GM18907 (cell line): ENCODE data around the gene CCDC170.
"Not testable (repeated sequence)": the region's sequence is repeated elsewhere in the genome, so short reads cannot be mapped to it uniquely, and the experiment has no call there.

Experiments used
- ATAC-seq: cut with Tn5 transposase; IDR thresholded peaks from one replicate; pipeline ENCODE4 v1.9.1; 2021; ENCODE audit warnings: mild to moderate bottlenecking, moderate library complexity; ENCODE audit not compliant: unreplicated experiment

The CCDC170 gene

DNA sequence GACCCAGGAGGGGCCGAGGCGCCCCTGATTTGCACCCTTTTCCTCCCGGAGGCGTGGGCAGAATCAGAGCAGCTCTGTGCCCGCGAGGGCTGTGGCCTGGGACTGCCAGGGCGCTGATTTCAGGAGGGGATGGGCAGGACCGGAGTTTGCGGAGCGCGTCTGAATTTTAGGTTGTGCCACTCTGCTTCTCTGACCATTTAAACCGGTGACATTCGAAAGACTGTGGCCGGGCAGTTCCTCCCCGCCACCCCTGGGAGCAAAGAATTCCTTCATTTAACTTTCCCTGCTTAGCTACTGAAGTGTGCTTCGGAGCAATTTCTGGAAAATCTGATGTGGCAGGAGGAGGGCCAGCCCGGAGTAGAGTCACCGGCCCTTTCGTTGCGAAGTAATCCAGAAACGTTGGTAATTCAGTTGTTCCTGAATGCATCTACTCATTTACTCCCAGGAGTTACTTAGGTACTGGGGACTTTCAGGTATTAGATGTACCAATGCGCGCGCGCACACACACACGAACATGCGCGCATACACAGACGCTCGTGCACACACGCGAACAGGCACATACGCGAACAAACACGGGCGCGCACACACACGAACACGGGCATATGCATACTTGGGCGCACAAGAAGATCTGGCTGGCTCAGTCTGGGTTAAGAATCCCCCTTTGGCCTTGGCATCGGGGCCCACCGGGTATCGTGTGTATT lies 568 bp downstream of the CCDC170 start:
- ATAC-seq = no peak

DNA sequence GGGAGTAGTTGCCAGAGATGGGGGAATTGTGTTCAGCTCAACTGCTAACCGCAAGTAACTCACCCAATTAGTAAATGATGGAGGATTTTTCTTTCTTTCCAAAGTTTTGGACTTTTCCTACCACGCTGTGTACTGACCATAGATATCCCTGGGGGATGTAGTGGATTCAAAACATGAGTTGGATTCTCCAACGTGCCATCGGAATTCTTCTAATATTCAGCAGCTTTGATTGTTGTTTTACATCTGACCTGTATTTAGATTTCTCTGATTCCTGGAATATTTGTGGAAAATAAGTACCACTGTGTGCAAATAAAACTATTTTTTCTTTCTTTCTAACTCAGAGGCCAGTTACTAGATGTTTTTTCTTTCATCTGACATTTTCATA lies 1.1 kb downstream of the CCDC170 start:
- no peak for ATAC-seq

DNA sequence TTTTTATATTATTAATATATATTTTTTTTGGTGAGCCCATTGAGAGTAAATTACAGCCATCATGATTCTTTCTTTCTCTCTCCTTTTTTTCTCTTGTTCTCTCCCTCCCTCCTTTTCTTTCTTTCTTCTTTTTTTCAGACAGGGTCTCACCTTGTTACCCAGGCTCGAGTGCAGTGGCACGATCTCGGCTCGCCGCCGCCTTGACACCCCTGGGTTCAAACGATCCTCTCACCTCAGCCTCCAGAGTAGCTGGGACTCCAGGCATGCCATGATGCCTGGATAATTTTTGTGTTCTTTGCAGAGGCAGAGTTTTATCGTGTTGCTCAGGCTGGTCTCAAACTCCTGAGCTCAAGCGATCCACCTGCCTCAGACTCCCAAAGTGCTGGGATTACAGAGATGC lies 1.6 kb downstream of the CCDC170 start:
- no peak for ATAC-seq

DNA sequence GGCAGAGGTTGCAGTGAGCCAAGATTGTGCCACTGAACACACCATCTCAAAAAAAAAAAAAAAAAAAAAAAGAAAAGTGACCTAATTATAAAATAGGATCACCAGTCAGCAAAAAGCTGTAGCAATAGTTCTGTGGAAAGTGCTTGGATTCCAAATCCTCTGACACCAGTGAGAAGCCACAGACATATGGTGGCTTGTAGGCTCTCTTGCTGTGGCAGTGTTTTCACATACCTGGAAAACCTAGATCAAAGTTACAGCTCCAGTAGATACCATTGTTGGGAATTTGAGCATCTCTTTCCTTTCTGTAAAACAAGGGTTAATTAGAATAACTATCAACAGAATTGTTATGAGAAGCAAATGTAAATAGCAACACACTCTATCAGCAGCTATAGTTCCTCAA lies 4.1 kb downstream of the CCDC170 start:
- peak; percentile 47 for ATAC-seq

DNA sequence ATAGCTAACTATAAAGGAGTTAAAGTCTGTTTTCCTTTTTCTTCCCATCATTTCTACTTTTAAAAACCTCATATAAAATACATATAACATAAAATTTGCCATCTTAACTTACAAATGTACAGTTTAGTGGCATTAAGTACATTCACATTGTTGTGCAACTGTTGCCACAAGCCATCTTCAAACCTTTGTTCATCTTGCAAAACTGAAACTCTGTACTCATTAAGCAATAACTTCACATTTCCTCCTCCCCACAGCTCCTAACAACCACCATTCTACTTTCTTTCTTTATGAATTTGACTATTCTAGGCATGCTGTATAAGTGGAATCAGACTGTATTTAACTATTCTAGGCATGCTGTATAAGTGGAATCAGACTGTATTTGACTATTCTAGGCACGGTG lies 4.5 kb downstream of the CCDC170 start:
- peak; percentile 89 for ATAC-seq

DNA sequence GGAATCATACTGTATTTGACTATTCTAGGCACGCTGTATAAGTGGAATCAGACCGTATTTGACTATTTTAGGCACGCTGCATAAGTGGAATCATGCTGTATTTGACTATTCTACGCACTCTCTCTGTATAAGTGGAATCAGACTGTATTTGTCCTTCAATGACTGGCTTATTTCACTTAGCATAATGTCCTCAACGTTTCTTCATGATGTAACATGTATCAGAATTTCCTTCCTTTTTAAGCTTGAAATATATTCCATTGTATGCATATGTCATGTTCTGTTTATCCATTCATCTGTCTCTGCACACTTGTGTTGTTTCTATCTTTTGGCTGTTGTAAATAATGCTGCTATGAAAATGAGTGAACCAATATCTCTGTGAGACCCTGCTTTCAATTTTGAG lies 5.7 kb downstream of the CCDC170 start:
- ATAC-seq = no peak

DNA sequence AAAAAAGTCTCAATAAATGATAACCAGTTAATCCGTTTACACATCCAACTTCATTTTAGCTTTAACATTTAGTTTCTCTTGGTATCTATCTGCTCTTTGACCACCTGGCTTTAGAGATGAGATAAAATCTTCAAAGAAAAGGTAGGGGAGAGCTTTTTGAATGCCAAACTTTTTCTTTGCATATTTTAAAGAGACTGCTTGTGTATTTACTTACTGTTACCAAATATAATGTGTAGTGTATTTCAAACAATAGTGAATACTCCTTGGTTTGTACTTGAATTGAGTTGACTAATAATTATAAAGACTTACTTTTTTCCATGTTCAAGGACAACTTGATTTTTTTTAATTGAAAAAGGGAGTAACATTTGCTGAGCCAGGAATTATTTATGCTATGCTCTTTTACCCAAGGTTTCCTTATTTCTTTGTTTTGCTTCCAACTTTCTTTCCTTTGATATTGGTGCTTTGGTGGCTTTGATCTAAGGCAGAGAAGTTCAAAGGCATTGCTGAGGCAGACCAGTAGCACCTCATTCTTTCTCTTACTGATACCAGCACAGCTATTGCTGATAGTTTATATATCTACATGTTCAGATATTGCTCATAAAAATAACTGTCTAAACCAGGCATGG lies 7.8 kb downstream of the CCDC170 start:
- no peak for ATAC-seq

DNA sequence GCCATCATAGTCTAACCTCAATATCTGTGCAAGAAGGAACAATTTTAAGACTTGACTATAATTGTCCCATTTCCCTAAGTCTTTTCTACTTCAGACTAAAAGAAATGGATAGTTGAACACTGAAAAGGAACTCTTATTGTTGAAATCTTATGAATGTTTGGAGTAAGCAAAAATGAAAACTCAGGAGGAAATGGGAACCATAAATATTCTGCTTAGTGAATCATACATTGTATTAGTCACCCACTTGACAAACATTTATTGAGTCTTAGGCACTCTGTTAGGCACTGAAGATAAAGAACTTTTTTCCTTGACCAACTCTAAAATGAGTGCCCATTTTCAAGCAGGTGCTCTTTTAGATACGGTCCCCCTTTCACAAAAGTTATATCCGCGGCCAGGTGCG lies 8.7 kb downstream of the CCDC170 start:
- no peak for ATAC-seq

DNA sequence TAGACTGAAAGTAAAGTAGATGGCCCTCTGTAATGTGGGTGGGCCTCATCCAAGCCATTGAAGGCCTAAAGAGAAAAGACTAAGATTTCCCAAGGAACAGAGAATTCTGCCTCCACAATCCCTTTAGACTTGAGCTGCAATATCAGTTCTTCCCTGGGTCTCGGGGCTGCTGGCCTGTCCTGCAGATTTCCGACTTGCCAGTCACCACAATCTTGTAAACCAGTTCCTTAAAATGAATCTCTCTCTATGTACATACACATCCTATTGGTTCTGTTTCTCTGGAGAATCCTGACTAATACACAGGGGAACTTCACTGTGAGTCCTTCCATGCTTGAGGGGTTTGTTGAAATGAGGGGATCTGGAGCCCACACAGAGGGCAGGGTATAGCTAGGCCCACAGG lies 12.9 kb downstream of the CCDC170 start:
- ATAC-seq = no peak

DNA sequence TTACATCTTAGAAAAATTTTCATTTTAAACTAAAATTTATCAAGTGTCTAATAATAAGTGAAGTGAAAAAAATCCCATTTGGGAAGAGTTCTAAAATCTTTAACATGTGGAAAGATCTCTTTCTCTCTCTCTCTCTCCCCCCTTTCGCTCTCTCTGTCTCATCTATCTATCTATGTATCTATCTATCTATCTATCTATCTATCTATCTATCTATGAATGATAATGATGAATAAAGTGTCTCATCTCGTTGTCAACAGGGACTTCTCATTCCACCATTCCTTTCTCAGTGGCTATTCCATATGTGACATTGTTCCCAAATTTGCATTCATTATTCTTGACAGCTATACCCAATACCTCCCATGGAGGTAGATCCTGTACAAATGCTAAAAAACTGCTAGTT lies 15.2 kb downstream of the CCDC170 start:
- no peak for ATAC-seq

DNA sequence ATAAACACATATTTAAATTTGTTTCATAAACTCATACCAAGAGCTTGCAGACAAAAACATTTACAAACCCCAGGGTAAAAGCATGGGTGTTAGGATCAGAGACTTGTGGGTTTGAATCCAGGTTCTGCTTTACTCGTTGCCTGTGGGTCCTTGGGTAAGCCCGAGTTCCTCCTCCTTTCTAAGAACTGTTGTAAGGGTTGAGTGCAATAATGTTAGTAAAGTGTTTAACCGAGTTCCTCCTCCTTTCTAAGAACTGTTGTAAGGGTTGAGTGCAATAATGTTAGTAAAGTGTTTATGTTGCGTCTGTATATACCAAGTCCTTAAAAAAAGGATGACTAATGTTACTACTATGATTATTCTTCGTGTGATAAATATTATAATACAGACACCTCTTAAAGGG lies 18.7 kb downstream of the CCDC170 start:
- no peak for ATAC-seq

DNA sequence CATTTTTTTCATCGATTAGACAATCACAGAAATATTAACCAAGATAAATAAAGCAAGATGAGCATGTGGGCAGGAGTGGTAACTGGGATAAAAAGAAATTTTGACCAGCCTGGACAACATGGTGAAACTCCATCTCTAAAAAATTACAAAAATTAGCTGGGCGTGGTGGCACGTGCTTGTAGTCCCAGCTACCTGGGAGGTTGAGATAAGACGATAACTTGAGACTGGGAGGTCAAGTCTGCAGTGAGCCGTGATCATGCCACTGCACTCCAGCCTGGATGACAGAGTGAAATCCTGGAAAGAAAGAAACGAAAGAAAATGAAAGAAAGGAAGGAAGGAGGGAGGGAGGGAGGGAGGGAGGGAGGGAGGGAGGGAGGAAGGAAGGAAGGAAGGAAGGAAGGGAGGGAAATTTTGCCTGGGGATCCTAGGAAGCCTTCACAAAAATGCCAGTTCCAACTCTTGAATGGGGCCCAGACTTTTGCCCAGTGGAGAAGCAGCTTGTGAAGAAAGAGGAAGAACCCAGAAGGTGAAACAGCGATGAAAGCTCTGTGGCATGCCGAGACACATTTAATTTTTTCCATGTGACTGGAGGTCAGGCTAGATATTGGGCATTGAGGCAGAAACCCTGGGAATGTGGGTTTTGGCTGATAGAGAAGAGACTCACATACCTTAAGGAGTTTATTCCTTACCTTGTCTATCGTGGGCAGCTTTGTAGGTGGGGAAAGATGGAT lies 20.3 kb downstream of the CCDC170 start:
- ATAC-seq = no peak

DNA sequence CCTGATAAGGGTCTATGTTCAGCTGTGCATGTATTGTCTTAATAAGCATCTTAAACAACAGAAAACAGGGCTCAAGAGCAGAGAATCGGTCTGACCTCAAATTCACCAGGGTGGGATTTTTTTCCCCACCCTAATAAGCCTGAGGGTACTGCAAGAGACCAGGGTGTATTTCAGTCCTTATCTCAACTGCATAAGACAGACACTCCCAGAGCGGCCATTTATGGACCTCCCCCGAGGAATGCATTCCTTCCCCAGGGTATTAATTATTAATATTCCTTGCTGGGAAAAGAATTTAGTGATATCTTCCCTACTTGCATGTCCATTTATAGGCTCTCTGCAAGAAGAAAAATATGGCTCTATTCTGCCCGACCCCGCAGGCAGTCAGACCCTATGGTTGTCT lies 25.2 kb downstream of the CCDC170 start:
- ATAC-seq = not testable (repeated sequence)

DNA sequence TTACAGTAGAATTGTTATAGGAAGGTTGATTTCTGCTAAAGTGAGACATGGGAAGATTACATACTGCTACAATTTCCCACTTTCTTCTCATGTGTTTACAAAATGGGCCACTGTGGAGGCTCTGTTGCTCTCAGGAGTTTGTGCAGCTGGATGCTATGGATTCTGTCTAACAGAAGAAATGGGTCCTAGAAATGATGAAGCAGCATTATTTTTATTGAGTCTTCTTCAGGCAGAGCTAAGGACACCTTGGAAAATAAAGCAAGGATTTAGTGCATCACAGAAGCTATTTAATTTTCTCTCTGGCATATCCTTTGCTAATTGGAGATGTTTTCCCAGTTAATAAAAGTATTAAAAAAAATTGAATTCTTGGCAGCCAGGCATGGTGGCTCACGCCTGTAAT lies 29.2 kb downstream of the CCDC170 start:
- ATAC-seq = no peak

DNA sequence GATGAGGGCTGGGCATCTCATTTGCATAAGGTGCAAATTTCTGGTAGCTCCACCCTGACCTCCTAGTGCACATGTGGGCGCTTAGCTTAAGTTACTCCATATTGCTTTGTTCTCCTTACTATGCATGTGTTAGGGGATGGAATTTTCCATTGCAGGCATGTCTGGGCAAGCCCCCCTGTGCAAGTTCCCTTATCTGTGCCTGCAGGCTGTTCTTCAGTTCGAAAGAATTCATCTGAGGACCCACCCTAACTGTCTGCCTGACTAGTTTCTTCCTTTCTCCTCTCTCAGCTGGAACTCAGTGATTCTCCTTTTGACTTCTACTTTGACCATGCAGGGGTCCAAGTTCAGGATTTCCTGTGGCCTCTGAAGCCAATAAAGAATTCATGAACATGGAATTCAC lies 30.2 kb downstream of the CCDC170 start:
- ATAC-seq = no peak

DNA sequence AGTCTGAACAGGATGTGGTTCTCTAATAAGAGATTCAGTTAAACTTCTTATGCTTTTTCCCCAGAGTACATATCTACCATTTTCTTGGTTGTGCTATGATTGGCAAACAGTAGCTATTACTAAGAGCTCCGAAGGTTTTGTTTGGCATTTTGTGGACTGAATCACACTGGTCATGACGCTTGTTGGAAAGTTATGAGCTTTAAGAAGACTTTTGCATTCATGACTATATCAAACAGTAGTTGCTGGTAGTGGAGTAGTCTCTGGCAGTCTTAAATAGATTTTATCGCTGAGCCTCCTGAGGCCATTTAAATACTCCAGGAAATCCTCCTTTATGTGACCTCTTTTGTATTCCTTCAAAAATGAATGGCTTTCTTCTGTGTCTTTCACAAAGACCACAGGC lies 40.8 kb downstream of the CCDC170 start:
- no peak for ATAC-seq

DNA sequence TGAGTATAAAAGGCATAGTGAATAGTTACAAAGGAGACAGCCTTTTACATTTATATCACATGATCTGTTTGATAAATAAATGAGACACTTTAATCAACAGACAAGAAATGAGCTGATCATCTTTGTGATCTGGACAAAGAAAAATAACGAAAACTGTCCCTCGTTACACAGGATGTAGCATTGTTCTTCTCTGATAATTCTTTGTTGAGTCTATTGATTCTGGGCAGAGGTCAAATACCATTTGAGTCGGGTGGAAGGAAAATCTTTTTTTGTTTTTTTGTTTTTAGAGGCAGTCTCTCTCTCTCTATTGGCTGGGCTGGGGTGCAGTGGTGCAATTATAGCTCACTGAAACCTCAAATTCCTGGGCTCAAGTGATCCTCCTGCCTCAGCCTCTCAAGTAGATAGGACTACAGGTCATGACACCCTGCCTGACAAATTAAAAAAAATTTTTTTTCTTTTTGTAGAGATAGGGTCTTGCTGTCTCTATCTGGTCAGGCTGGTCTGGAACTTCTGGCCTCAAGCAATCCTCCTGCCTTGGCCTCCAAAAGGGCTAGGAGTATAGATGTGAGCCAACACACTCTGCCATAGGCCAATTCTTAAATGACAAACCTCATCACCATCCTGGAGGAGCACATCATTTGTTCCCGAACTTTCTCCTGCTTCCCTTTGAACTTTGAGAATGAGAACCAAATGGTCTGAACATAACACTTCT lies 41.8 kb downstream of the CCDC170 start:
- ATAC-seq = no peak

DNA sequence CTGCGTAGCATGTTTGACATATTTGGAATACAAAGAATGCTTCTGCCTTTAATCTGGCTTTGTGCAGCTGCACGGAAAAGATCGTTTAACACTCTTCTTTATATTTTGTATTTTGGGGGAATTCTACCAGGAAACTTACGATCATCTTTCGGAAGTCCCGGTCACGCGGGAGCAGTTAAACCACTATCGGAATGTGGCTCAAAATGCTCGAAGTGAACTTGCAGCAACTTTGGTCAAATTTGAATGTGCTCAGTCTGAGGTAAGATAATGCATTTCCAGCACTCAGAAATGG lies 42.3 kb downstream of the CCDC170 start:
- no peak for ATAC-seq

DNA sequence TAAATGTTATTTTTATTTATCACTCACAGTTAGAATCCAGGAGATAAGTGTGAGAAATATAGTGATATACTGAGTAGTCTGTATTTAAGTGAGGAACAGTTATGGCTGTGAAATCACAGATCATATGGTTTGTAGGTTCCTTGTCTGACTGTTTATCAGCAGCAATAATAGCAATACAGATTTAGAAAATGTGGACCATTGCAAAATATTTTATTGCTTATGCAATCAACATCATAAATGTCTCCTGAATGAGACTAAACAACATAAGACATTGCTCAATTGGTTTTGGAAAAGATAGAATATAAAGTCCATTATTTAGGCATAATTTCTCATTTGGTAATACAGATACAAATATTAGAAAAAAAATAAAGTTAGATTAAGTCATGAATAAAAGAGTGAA lies 43.7 kb downstream of the CCDC170 start:
- ATAC-seq = no peak

DNA sequence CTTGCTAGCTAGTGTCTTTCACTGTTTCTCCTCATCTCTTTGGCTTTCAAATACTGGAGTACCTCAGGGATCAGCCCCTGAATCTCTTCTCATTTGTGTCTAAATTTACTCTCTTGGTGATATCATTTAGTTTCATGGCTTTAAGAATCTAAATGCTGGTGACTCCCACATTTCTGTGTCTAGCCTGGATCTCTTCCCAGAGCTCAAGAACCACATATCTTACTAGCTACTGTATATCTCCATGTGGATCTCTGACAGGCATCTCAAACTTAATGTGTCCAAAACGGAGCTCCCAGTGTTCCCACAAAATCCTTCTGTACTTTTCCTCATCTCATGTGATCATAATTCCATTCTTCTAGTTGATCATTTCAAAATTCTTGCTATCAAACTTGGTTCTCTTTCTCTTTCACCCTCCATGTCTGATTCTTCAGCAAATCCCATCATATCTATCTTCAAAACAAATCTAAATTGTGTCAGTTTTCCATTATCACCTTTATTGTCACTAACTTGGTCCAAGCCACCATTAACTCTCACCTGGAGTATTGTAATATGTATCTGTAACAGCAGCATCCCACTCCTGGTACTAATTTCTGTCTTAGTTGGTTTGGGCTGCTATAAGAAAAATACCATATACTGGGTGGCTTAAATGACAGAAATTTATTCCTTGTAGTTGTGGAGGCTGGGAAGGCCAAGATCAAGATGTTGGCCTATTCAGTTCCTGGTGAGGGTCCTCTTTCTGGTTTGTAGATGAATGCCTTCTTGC lies 45.9 kb downstream of the CCDC170 start:
- ATAC-seq = no peak

DNA sequence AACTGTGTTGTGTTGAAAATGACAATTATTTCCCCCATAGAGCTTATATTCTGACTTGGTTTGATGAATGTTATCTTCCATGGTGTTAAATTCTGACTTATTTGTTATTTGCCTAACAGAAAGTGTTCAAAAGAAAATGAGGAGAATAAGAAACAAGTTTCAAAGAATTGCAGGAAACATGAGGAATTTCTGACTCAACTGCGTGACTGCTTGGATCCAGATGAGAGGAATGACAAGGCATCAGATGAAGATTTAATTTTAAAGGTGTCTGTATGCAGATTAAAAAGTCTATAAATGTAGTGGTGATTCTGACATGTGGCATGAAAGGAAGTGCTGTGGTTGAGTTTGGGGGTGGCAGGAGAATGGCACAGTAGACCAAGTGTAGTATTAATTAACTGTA lies 50.6 kb downstream of the CCDC170 start:
- no peak for ATAC-seq
